HK-2 (cell line): ENCODE results near the gene EXO1.

ENCODE experiments used
- DNase-seq: peaks from one replicate; pipeline ENCODE4 v3.0.0-alpha.2; 2018; ENCODE audit not compliant: unreplicated experiment

The EXO1 gene

GRCh38 chr1:241891296-241891695, 43.3 kb downstream of the EXO1 start:
- no peak for DNase-seq

GRCh38 chr1:241894016-241894415, 46.0 kb downstream of the EXO1 start:
- no peak for DNase-seq

- no peak for DNase-seq
These were observed 47.0 kb downstream of the EXO1 start for GRCh38 chr1:241895013-241895412.

GRCh38 chr1:241896670-241896962, 48.6 kb downstream of the EXO1 start:
- no peak for DNase-seq

- no peak for DNase-seq
These were observed 51.2 kb downstream of the EXO1 start for GRCh38 chr1:241899210-241899609.

- DNase-seq: no peak
These were observed 52.4 kb downstream of the EXO1 start for GRCh38 chr1:241900381-241900780.

- no peak for DNase-seq
These were observed 54.5 kb downstream of the EXO1 start for GRCh38 chr1:241902391-241903065.

- DNase-seq: no peak
These were observed 68.2 kb downstream of the EXO1 start for GRCh38 chr1:241916196-241916595.

- DNase-seq: no peak
These were observed 69.5 kb downstream of the EXO1 start for GRCh38 chr1:241917487-241917886.

- DNase-seq: no peak
These were observed 70.9 kb downstream of the EXO1 start for GRCh38 chr1:241918879-241919278.

GRCh38 chr1:241924080-241924808, 76.2 kb downstream of the EXO1 start:
- no peak for DNase-seq

GRCh38 chr1:241926141-241926540, 78.1 kb downstream of the EXO1 start:
- DNase-seq: no peak

GRCh38 chr1:241927321-241927720, 79.3 kb downstream of the EXO1 start:
- DNase-seq: no peak

GRCh38 chr1:241932845-241933244, 84.8 kb downstream of the EXO1 start:
- no peak for DNase-seq

GRCh38 chr1:241934201-241934848, 86.3 kb downstream of the EXO1 start:
- DNase-seq: no peak

- no peak for DNase-seq
These were observed 86.9 kb downstream of the EXO1 start for GRCh38 chr1:241934866-241935265.
